Progenitor cell of endocrine pancreas (in vitro differentiated cells): Measurements from ENCODE around the gene SLC12A1. TPM values are rescaled to one million over a fixed set of nuclear protein-coding genes. Genes with fewer than 3 reads are reported as not detected.

Source experiments
- DNase-seq: peaks from one replicate; pipeline ENCODE4 v3.0.0; 2021; ENCODE audit warnings: low spot score; ENCODE audit not compliant: unreplicated experiment
- H3K27ac Mint-ChIP-seq: 2 replicates; pipeline ENCODE4 v1.8.0; 2021; ENCODE audit warnings: mild to moderate bottlenecking, moderate library complexity, mixed read lengths
- H3K27me3 Mint-ChIP-seq: 2 replicates; pipeline ENCODE4 v1.8.0; 2021; ENCODE audit warnings: mixed read lengths
- H3K36me3 Mint-ChIP-seq: 2 replicates; pipeline ENCODE4 v1.8.0; 2022; ENCODE audit warnings: mixed read lengths; ENCODE audit not compliant: insufficient read depth
- H3K4me1 Mint-ChIP-seq: 2 replicates; pipeline ENCODE4 v1.8.0; 2021; ENCODE audit warnings: low read depth, mixed read lengths
- H3K4me3 Mint-ChIP-seq: 2 replicates; pipeline ENCODE4 v1.8.0; 2021; ENCODE audit warnings: low read depth, mild to moderate bottlenecking, moderate library complexity, mixed read lengths
- H3K9me3 Mint-ChIP-seq: 2 replicates; pipeline ENCODE4 v1.8.0; 2021; ENCODE audit warnings: low read depth, mixed read lengths
- CTCF ChIP-seq: fragments of 200-600 bp; sonication (generic); IDR thresholded peaks from one replicate; pipeline ENCODE4 v1.5.0; 2021; ENCODE audit warnings: antibody characterized with exemption, mild to moderate bottlenecking; ENCODE audit not compliant: unreplicated experiment
- total RNA-seq: library from RNA; stranded (reverse); gene quantifications from 2 replicates; pipeline ENCODE4 v1.2.1, GENCODE V29; 2021

Gene SLC12A1
- total RNA-seq, 1 donor from 2014 or later = not detected

GRCh38 chr15:48297668-48298067 lies 91.6 kb downstream of the SLC12A1 start:
- no peak for DNase-seq
- Mint-ChIP-seq H3K4me1 (no peaks in the 10 kb centered on the region), H3K9me3 (no peaks in the 10 kb centered on the region), H3K27ac (no peak overlapping the region), H3K36me3 (no peaks in the 10 kb centered on the region), H3K4me3 (no peak overlapping the region), H3K27me3 (no peaks in the 10 kb centered on the region)
- no peak for TF ChIP-seq CTCF

- no peak overlapping the region for H3K27ac Mint-ChIP-seq
Observed at GRCh38 chr15:48298914-48299313, 92.8 kb downstream of the SLC12A1 start.

GRCh38 chr15:48300038-48300437 lies 93.9 kb downstream of the SLC12A1 start:
- no peaks in the 10 kb centered on the region for H3K4me1 Mint-ChIP-seq
- H3K27ac Mint-ChIP-seq = no peak overlapping the region
- no peaks in the 10 kb centered on the region for H3K36me3 Mint-ChIP-seq
- H3K27me3 Mint-ChIP-seq = no peaks in the 10 kb centered on the region
- DNase-seq = no peak
- H3K4me3 Mint-ChIP-seq = no peak overlapping the region
- TF ChIP-seq CTCF = no peak
- no peaks in the 10 kb centered on the region for H3K9me3 Mint-ChIP-seq

More at GRCh38 chr15:48298914-48299313, 92.8 kb downstream of the SLC12A1 start:
- H3K9me3 Mint-ChIP-seq = no peaks in the 10 kb centered on the region
- no peak overlapping the region for H3K4me3 Mint-ChIP-seq
- TF ChIP-seq CTCF = no peak
- no peaks in the 10 kb centered on the region for H3K36me3 Mint-ChIP-seq
- H3K4me1 Mint-ChIP-seq = no peaks in the 10 kb centered on the region
- no peaks in the 10 kb centered on the region for H3K27me3 Mint-ChIP-seq
- no peak for DNase-seq

GRCh38 chr15:48304398-48304797 lies 98.3 kb downstream of the SLC12A1 start:
- no peak for DNase-seq
- no peaks in the 10 kb centered on the region for H3K9me3 Mint-ChIP-seq
- no peak for TF ChIP-seq CTCF
- H3K4me1 Mint-ChIP-seq = no peaks in the 10 kb centered on the region
- H3K36me3 Mint-ChIP-seq = no peaks in the 10 kb centered on the region
- H3K27me3 Mint-ChIP-seq = no peaks in the 10 kb centered on the region
- H3K4me3 Mint-ChIP-seq = no peak overlapping the region
- H3K27ac Mint-ChIP-seq = no peak overlapping the region

GRCh38 chr15:48306639-48307038 lies 100.5 kb downstream of the SLC12A1 start:
- no peak for TF ChIP-seq CTCF
- no peaks in the 10 kb centered on the region for H3K36me3 Mint-ChIP-seq
- H3K4me1 Mint-ChIP-seq = no peaks in the 10 kb centered on the region
- no peak for DNase-seq
- H3K9me3 Mint-ChIP-seq = no peaks in the 10 kb centered on the region
- no peaks in the 10 kb centered on the region for H3K27me3 Mint-ChIP-seq
- no peak overlapping the region for H3K27ac Mint-ChIP-seq
- no peak overlapping the region for H3K4me3 Mint-ChIP-seq
